HepG2 (cell line): ENCODE measurements around the gene COL8A2. TPM values are rescaled to one million over a fixed set of nuclear protein-coding genes. Genes with fewer than 3 reads are reported as not detected.

ENCODE experiments used
- ATRX ChIP-seq: sonication (generic); formaldehyde crosslinking; IDR thresholded peaks from 2 replicates; pipeline ENCODE4 v1.4.0; 2020; ENCODE audit warnings: missing genetic modification reagents, borderline replicate concordance
- BRCA1 ChIP-seq: sonication (generic); formaldehyde crosslinking; IDR thresholded peaks from 2 replicates; pipeline ENCODE4 v1.4.0; 2020; ENCODE audit warnings: missing genetic modification reagents
- EP300 ChIP-seq, 3 experiments: sonication (generic) in 1 of 3; formaldehyde crosslinking in 1 of 3; IDR thresholded peaks; 2 replicates each; pipeline versions ENCODE4 v1.5.1 to v1.6.1; 2011 to 2020; ENCODE audit warnings: low read depth in 2 of 3, low read length in 2 of 3, borderline replicate concordance in 1 of 3, improper control_type of control experiment in 1 of 3, mild to moderate bottlenecking in 1 of 3, missing genetic modification reagents in 1 of 3, moderate library complexity in 1 of 3
- HOXA3 ChIP-seq: sonication (generic); formaldehyde crosslinking; IDR thresholded peaks from 2 replicates; pipeline ENCODE4 v1.5.0; 2020; ENCODE audit warnings: missing genetic modification reagents
- KDM3A ChIP-seq: IDR thresholded peaks from 2 replicates; pipeline ENCODE4 v1.6.1; 2018; ENCODE audit warnings: low read depth, missing compliant biosample characterization
- MAFF ChIP-seq: IDR thresholded peaks from 2 replicates; pipeline ENCODE4 v1.6.1; 2011; ENCODE audit warnings: low read depth, low read length, improper control_type of control experiment
- MZF1 ChIP-seq: sonication (generic); formaldehyde crosslinking; IDR thresholded peaks from 2 replicates; pipeline ENCODE4 v1.8.1; 2023; ENCODE audit warnings: mild to moderate bottlenecking, missing genetic modification reagents, borderline replicate concordance
- RNF2 ChIP-seq: fragments of 450-650 bp; conservative IDR thresholded peaks from 2 replicates; pipeline ENCODE4 v1.6.1; 2016; ENCODE audit warnings: low read depth
- TBX2 ChIP-seq: sonication (generic); formaldehyde crosslinking; IDR thresholded peaks from 2 replicates; pipeline ENCODE4 v1.5.0; 2020; ENCODE audit warnings: missing genetic modification reagents, mild to moderate bottlenecking, borderline replicate concordance
- TCF12 ChIP-seq, 2 experiments: fragments of 450-650 bp in 1 of 2; sonication (generic) in 1 of 2; formaldehyde crosslinking in 1 of 2; IDR thresholded peaks; 2 replicates each; pipeline versions ENCODE4 v1.6.1 to v1.8.0; 2017 to 2022; ENCODE audit warnings: antibody characterized with exemption in 1 of 2, mild to moderate bottlenecking in 1 of 2, missing genetic modification reagents in 1 of 2, moderate library complexity in 1 of 2
- ZBTB1 ChIP-seq: sonication (generic); formaldehyde crosslinking; IDR thresholded peaks from 2 replicates; pipeline ENCODE4 v1.4.0; 2020; ENCODE audit warnings: missing genetic modification reagents, borderline replicate concordance
- ZFP37 ChIP-seq: sonication (generic); formaldehyde crosslinking; IDR thresholded peaks from 2 replicates; pipeline ENCODE4 v1.4.0; 2020; ENCODE audit warnings: missing genetic modification reagents, borderline replicate concordance
- ZNF292 ChIP-seq: sonication (generic); formaldehyde crosslinking; IDR thresholded peaks from 2 replicates; pipeline ENCODE4 v1.8.1; 2022; ENCODE audit warnings: mild to moderate bottlenecking, low read depth, missing genetic modification reagents, borderline replicate concordance
- ZNF547 ChIP-seq: sonication (generic); formaldehyde crosslinking; IDR thresholded peaks from 2 replicates; pipeline ENCODE4 v1.5.1; 2020; ENCODE audit warnings: mild to moderate bottlenecking, missing genetic modification reagents
- ZNF768 ChIP-seq: sonication (generic); formaldehyde crosslinking; IDR thresholded peaks from 2 replicates; pipeline ENCODE4 v1.4.0; 2020; ENCODE audit warnings: missing genetic modification reagents
- polyA plus RNA-seq, 8 experiments: library from polyadenylated mRNA; depleted of rRNA in 3 of 8; stranded (reverse) in 7 of 8; unstranded in 1 of 8; fragments of >200 nt; fragmentation: Illumina TruSeq in 4 of 8; extraction: Trizol in 4 of 8; gene quantifications; 2 replicates each; pipeline versions ENCODE4 v1.2.1 to v1.2.3, GENCODE V29; 2011 to 2016; ENCODE audit warnings: low read depth in 4 of 8, missing spikeins in 1 of 8, mixed read lengths in 1 of 8; ENCODE audit not compliant: insufficient read depth in 1 of 8
- total RNA-seq, 5 experiments: library from RNA; depleted of rRNA; stranded (reverse); fragments of >200 nt; fragmentation: Illumina TruSeq; extraction: Trizol; gene quantifications; 2 replicates each; pipeline ENCODE4 v1.2.3, GENCODE V29; 2016; ENCODE audit warnings: low read depth in 1 of 5
- TF ChIP-seq, protein P1 (sequence below), 2 experiments: sonication (generic) in 1 of 2; formaldehyde crosslinking in 1 of 2; IDR thresholded peaks; 2 replicates each; pipeline versions ENCODE4 v1.4.0 to v1.6.1; 2016 to 2020; ENCODE audit warnings: borderline replicate concordance in 1 of 2, low read depth in 1 of 2, mild to moderate bottlenecking in 1 of 2, missing genetic modification reagents in 1 of 2
- TF ChIP-seq, protein P2 (sequence below): sonication (generic); formaldehyde crosslinking; IDR thresholded peaks from 2 replicates; pipeline ENCODE4 v1.8.1; 2022; ENCODE audit warnings: mild to moderate bottlenecking, missing genetic modification reagents
- TF ChIP-seq, protein P3 (sequence below): sonication (generic); formaldehyde crosslinking; IDR thresholded peaks from 2 replicates; pipeline ENCODE4 v1.4.0; 2020; ENCODE audit warnings: mild to moderate bottlenecking, missing genetic modification reagents, borderline replicate concordance

The COL8A2 gene
- total and polyA plus RNA-seq, 2 of the 13 experiments (the other 11 are each of a cell fraction or from before 2014, with no cell fraction given) = 0.13 to 0.24 TPM

DNA sequence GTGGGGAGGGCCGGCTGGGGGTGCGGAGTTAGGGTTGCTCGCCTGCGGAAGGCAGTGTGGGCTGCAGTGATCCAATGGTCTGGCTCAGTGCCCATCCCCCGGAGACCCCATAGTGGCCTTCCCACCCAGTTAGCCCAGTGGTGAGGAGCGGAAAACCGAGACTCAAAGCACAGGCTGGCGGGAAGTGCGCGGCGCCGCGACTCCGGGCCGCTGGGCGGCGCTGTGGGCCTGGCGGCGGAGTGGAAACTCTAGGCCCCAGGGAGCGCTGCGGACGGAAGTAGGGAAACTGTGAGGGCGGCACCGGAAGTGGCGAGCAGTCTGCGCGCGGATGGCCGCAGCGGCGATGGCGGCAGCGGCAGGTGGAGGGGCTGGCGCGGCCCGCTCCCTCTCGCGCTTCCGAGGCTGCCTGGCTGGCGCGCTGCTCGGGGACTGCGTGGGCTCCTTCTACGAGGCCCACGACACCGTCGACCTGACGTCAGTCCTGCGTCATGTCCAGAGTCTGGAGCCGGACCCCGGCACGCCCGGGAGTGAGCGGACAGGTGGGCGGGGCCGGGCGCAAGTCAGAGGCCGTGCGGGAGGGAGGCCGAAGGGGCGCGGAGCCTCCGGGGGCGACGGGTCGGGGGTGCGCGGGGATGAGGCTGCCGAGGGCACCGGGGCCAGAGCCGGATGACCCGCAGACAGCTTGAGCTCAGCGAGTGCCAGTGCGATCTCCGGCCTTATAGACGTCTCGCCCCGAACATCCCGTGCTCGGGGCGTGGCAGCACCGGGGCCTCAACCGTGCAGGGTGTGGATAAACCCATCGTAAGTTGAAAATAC lies 36.2 kb downstream of the COL8A2 start, which contains the start of gene ADPRS (continued):
- TF ChIP-seq ZBTB1 (CRISPR knock-in tag) (0 out of 2 replicates have a peak, but pooled peaks have one; percentile 45), ZNF768 (CRISPR knock-in tag) (peak; percentile 74; the same call in 1 of the 2 replicates), TCF12 (IDR thresholded peaks at IDR 0.05) (no peak), TCF12 (CRISPR knock-in tag; IDR thresholded peaks at IDR 0.05) (no peak), ZNF292 (CRISPR knock-in tag) (no peak), TBX2 (peak; percentile 91), ZNF547 (peak; percentile 67; the same call in 1 of the 2 replicates), MZF1 (CRISPR knock-in tag) (0 out of 2 replicates have a peak, but pooled peaks have one; percentile 11), ATRX (CRISPR knock-in tag) (no peak), HOXA3 (peak; percentile 99), MAFF (no peak), EP300 (IDR thresholded peaks at IDR 0.05; ENCODE audit: low read depth in 2 of 2, low read length in 2 of 2) (0 out of 4 replicates have a peak, but pooled peaks of 1 of the 2 experiments have one; percentile 13), EP300 (CRISPR knock-in tag; IDR thresholded peaks at IDR 0.05; ENCODE audit: borderline replicate concordance) (no peak), KDM3A (CRISPR knock-in tag) (peak; percentile 95), ZFP37 (CRISPR knock-in tag) (no peak; the same call in 1 of the 2 replicates), BRCA1 (CRISPR knock-in tag) (no peak; the same call in 1 of the 2 replicates), RNF2 (no peak; the same call in 1 of the 2 replicates)
- TF ChIP-seq, protein P1, sequence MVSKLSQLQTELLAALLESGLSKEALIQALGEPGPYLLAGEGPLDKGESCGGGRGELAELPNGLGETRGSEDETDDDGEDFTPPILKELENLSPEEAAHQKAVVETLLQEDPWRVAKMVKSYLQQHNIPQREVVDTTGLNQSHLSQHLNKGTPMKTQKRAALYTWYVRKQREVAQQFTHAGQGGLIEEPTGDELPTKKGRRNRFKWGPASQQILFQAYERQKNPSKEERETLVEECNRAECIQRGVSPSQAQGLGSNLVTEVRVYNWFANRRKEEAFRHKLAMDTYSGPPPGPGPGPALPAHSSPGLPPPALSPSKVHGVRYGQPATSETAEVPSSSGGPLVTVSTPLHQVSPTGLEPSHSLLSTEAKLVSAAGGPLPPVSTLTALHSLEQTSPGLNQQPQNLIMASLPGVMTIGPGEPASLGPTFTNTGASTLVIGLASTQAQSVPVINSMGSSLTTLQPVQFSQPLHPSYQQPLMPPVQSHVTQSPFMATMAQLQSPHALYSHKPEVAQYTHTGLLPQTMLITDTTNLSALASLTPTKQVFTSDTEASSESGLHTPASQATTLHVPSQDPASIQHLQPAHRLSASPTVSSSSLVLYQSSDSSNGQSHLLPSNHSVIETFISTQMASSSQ (IDR thresholded peaks at IDR 0.05; ENCODE audit: low read depth) = no peak
- TF ChIP-seq, protein P1 (CRISPR knock-in tag; IDR thresholded peaks at IDR 0.05; ENCODE audit: borderline replicate concordance) = peak; percentile 40; the same call in 1 of the 2 replicates
- TF ChIP-seq, protein P2, sequence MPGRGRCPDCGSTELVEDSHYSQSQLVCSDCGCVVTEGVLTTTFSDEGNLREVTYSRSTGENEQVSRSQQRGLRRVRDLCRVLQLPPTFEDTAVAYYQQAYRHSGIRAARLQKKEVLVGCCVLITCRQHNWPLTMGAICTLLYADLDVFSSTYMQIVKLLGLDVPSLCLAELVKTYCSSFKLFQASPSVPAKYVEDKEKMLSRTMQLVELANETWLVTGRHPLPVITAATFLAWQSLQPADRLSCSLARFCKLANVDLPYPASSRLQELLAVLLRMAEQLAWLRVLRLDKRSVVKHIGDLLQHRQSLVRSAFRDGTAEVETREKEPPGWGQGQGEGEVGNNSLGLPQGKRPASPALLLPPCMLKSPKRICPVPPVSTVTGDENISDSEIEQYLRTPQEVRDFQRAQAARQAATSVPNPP (CRISPR knock-in tag) = peak; percentile 84; the same call in 1 of the 2 replicates
- TF ChIP-seq, protein P3, sequence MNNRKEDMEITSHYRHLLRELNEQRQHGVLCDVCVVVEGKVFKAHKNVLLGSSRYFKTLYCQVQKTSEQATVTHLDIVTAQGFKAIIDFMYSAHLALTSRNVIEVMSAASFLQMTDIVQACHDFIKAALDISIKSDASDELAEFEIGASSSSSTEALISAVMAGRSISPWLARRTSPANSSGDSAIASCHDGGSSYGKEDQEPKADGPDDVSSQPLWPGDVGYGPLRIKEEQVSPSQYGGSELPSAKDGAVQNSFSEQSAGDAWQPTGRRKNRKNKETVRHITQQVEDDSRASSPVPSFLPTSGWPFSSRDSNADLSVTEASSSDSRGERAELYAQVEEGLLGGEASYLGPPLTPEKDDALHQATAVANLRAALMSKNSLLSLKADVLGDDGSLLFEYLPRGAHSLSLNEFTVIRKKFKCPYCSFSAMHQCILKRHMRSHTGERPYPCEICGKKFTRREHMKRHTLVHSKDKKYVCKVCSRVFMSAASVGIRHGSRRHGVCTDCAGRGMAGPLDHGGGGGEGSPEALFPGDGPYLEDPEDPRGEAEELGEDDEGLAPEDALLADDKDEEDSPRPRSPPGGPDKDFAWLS (CRISPR knock-in tag) = 0 out of 2 replicates have a peak, but pooled peaks have one; percentile 7
